ENCODE results near the gene STPG3. TPM values are rescaled to one million over a fixed set of nuclear protein-coding genes. Genes with fewer than 3 reads are reported as not detected.

The STPG3 gene
- total RNA-seq, 1 donor: not detected

- TF ChIP-seq CTCF (IDR thresholded peaks at IDR 0.05; ENCODE audit: insufficient read depth, low read depth, low read length): no peak
- DNase-seq (ENCODE audit: low read depth): peak; percentile 52
- H3K4me3 ChIP-seq (ENCODE audit: low read depth, low read length): peak overlapping the region; percentile 46
Observed at GRCh38 chr9:137217276-137218211, 33.5 kb upstream of the STPG3 start.

GRCh38 chr9:137218212-137218753 is 32.8 kb upstream of the STPG3 start:
- TF ChIP-seq CTCF (IDR thresholded peaks at IDR 0.05; ENCODE audit: insufficient read depth, low read depth, low read length): no peak
- DNase-seq (ENCODE audit: low read depth): no peak
- H3K4me3 ChIP-seq (ENCODE audit: low read depth, low read length): no peak overlapping the region

GRCh38 chr9:137218754-137219271 is 32.3 kb upstream of the STPG3 start:
- TF ChIP-seq CTCF (IDR thresholded peaks at IDR 0.05; ENCODE audit: insufficient read depth, low read depth, low read length): no peak
- no peak overlapping the region for H3K4me3 ChIP-seq (ENCODE audit: low read depth, low read length)
- DNase-seq (ENCODE audit: low read depth): peak; percentile 54

- no peak overlapping the region for H3K4me3 ChIP-seq (ENCODE audit: low read depth, low read length)
- no peak for TF ChIP-seq CTCF (IDR thresholded peaks at IDR 0.05; ENCODE audit: insufficient read depth, low read depth, low read length)
- DNase-seq (ENCODE audit: low read depth): no peak
Observed at GRCh38 chr9:137219757-137220316, 31.2 kb upstream of the STPG3 start.

GRCh38 chr9:137220317-137221094 is 30.6 kb upstream of the STPG3 start:
- no peak for DNase-seq (ENCODE audit: low read depth)
- no peak for TF ChIP-seq CTCF (IDR thresholded peaks at IDR 0.05; ENCODE audit: insufficient read depth, low read depth, low read length)
- H3K4me3 ChIP-seq (ENCODE audit: low read depth, low read length): no peak overlapping the region

DNA sequence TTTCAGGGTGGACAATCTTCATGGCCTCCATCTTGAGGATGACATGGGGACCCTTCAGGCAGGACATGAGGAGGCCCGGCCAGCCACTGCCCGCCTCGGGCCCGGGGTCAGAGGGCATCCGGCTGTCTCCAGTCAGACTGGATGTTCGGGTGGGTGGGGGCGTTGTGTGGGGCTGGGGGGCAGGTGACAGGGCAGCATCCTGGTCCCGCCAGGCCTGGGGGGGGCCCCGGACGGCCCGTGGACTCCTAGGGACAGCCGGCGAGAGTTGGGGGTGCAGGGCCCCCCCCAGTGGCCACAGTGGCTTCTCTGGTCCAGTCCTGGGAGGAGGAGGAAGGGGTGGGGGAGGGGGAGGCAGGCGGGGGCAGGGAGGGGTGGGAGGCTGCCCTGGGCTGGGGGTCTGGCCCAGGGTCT is 30.0 kb upstream of the STPG3 start:
- TF ChIP-seq CTCF (IDR thresholded peaks at IDR 0.05; ENCODE audit: insufficient read depth, low read depth, low read length): no peak
- no peak for DNase-seq (ENCODE audit: low read depth)
- no peak overlapping the region for H3K4me3 ChIP-seq (ENCODE audit: low read depth, low read length)
